ENCODE measurements around the gene INSIG1. TPM values are rescaled to one million over a fixed set of nuclear protein-coding genes. Genes with fewer than 3 reads are reported as not detected.
A peak's percentile ranks its signal among the peaks of the same experiment; 100 is the strongest.

The INSIG1 gene
- total and polyA plus RNA-seq, 4 donors: 54.2 to 264 (median 119) TPM

DNA sequence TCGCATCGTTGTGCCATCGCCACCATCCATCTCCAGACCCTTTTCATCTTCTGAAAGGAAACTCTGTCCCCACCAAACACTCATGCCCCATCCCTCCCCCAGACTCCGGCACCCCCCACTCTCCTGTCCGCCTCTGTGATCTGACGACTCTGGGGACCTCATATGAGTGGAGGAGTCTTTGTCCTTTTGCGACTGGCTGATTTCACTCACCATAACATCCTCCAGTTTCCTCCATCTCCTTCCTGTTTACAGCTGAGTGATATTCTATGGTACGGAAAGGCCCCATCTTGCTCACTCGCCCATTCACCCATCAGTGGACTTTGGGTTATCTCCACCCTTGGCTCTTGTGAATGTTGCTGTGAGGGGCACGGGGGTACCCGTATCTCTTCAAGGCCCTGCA is 11.8 kb upstream of the INSIG1 start:
- no peaks in the 10 kb centered on the region for H3K36me3 ChIP-seq (ENCODE audit: control insufficient read depth in 4 of 4, insufficient read depth in 4 of 4, low read length in 4 of 4)
- TF ChIP-seq, protein P1, sequence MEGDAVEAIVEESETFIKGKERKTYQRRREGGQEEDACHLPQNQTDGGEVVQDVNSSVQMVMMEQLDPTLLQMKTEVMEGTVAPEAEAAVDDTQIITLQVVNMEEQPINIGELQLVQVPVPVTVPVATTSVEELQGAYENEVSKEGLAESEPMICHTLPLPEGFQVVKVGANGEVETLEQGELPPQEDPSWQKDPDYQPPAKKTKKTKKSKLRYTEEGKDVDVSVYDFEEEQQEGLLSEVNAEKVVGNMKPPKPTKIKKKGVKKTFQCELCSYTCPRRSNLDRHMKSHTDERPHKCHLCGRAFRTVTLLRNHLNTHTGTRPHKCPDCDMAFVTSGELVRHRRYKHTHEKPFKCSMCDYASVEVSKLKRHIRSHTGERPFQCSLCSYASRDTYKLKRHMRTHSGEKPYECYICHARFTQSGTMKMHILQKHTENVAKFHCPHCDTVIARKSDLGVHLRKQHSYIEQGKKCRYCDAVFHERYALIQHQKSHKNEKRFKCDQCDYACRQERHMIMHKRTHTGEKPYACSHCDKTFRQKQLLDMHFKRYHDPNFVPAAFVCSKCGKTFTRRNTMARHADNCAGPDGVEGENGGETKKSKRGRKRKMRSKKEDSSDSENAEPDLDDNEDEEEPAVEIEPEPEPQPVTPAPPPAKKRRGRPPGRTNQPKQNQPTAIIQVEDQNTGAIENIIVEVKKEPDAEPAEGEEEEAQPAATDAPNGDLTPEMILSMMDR (IDR thresholded peaks at IDR 0.05; ENCODE audit: control extremely low read depth, extremely low read depth): no peak
- DNase-seq (no peak), ATAC-seq (ENCODE audit: insufficient read depth, low FRiP score) (no peak)
- no peaks in the 10 kb centered on the region for H3K9me3 ChIP-seq (ENCODE audit: control insufficient read depth in 4 of 4, insufficient read depth in 3 of 4, low read length in 3 of 4)
- H3K4me1 ChIP-seq (ENCODE audit: control insufficient read depth in 5 of 5, insufficient read depth in 5 of 5, low read length in 5 of 5): peaks cover 0 to 9% (median 0%) of the 10 kb centered on the region in 5 donors
- no peak overlapping the region for H3K4me3 ChIP-seq
- no peaks in the 10 kb centered on the region for H3K27me3 ChIP-seq (ENCODE audit: control insufficient read depth in 3 of 3, insufficient read depth in 3 of 3, low read length in 2 of 3)
- no peak overlapping the region for H3K27ac ChIP-seq (ENCODE audit: low read depth in 1 of 2, low read length in 1 of 2)
- H3K9ac ChIP-seq (ENCODE audit: insufficient read depth in 1 of 2, low read length in 2 of 2): no peak overlapping the region
- 78% methylated on average over 11 of the region's 11 CpGs for WGBS, 2 donors

DNA sequence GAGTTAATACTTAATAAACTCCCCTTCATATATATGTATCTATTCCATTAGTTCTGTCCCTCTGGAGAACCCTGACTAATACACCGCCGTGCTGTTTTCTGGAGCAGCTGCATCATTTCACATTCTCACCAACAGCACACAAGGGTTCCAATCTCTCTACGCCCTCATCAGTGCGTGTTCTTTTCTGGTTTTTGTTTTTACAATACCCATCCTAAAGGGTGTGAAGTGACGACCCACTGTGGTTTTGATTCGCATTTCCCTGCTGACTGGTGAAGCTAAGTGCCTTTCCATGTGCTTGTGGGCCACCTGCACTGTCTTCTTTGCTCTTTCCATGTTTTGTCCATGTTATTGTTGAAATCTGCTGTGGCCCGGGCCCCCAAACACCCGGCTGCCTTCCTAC is 11.0 kb upstream of the INSIG1 start:
- 82 to 84% methylated on average over 8 of the region's 8 CpGs for WGBS, 2 donors
- Histone ChIP-seq H3K4me3 (no peak overlapping the region), H3K4me1 (ENCODE audit: control insufficient read depth in 5 of 5, insufficient read depth in 5 of 5, low read length in 5 of 5) (peaks cover 0 to 9% (median 0%) of the 10 kb centered on the region in 5 donors), H3K27me3 (ENCODE audit: control insufficient read depth in 3 of 3, insufficient read depth in 3 of 3, low read length in 2 of 3) (no peaks in the 10 kb centered on the region), H3K36me3 (ENCODE audit: control insufficient read depth in 4 of 4, insufficient read depth in 4 of 4, low read length in 4 of 4) (no peaks in the 10 kb centered on the region), H3K9ac (ENCODE audit: insufficient read depth in 1 of 2, low read length in 2 of 2) (no peak overlapping the region), H3K9me3 (ENCODE audit: control insufficient read depth in 4 of 4, insufficient read depth in 3 of 4, low read length in 3 of 4) (peaks cover 0 to 3% (median 0%) of the 10 kb centered on the region in 4 donors), H3K27ac (ENCODE audit: low read depth in 1 of 2, low read length in 1 of 2) (no peak overlapping the region)
- DNase-seq (peak in 1 of 3 donors; percentile 35), ATAC-seq (ENCODE audit: insufficient read depth, low FRiP score) (no peak)
- TF ChIP-seq, protein P1 (IDR thresholded peaks at IDR 0.05; ENCODE audit: control extremely low read depth, extremely low read depth): no peak

DNA sequence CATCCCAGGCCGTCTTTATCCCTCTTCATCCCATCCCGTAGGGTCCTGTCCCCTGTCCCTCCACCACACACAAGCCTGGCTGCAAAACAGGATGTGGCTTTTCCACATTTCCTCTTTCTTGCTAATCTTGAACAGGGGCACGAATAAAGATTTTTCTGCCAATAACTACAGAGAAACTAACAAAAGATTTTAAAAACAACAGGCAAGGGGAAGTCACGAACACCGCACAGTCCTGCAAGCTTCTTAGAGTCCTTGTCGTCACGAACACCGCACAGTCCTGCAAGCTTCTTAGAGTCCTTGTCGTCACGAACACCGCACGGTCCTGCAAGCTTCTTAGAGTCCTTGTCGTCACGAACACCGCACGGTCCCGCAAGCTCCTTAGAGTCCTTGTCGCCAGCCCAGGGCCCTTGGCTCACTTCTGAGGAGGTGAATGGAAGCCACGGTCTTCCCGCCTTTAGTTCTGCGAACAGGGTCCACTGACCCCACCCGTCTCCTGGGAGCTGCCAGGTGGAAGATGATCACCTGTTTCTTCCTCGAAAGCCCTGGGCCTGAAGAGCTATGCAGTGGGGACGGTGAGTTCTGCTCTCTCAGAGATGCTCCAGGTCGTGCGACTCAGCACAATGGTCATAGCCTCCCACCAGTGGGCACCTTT is 10.3 kb upstream of the INSIG1 start:
- Histone ChIP-seq H3K4me3 (no peak overlapping the region), H3K27me3 (ENCODE audit: control insufficient read depth in 3 of 3, insufficient read depth in 3 of 3, low read length in 2 of 3) (no peaks in the 10 kb centered on the region), H3K36me3 (ENCODE audit: control insufficient read depth in 4 of 4, insufficient read depth in 4 of 4, low read length in 4 of 4) (no peaks in the 10 kb centered on the region), H3K9ac (ENCODE audit: insufficient read depth in 1 of 2, low read length in 2 of 2) (no peak overlapping the region), H3K27ac (ENCODE audit: low read depth in 1 of 2, low read length in 1 of 2) (no peak overlapping the region), H3K9me3 (ENCODE audit: control insufficient read depth in 4 of 4, insufficient read depth in 3 of 4, low read length in 3 of 4) (peaks cover 0 to 3% (median 0%) of the 10 kb centered on the region in 4 donors), H3K4me1 (ENCODE audit: control insufficient read depth in 5 of 5, insufficient read depth in 5 of 5, low read length in 5 of 5) (peaks cover 0 to 9% (median 0%) of the 10 kb centered on the region in 5 donors)
- DNase-seq (no peak), ATAC-seq (ENCODE audit: insufficient read depth, low FRiP score) (no peak)
- 67 to 79% methylated on average over 26 of the region's 26 CpGs for WGBS, 2 donors
- TF ChIP-seq, protein P1 (IDR thresholded peaks at IDR 0.05; ENCODE audit: control extremely low read depth, extremely low read depth): no peak
